ENCODE results near the gene ROPN1L.

The ROPN1L gene

DNA sequence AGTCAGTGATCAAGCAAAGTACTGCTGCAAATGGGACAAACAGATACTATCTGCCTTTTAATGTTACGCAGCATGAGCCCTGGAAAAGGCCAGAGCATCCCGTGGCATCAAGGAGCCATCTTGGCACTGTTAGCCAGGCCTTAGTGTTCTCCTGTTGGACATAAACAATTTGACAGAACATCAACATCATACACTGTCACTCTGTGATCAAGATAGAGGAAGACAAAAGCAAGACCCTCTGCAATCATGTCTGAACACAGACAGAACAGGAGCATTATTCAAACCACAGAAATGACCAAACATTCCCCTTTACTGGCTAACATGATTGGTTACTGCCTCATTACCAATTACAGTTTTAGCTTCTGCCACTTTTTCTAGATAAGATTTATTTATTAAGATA, 21.2 kb upstream of the ROPN1L start:
- TF ChIP-seq ZFX (IDR thresholded peaks at IDR 0.05): no peak
- TF ChIP-seq, protein P1, sequence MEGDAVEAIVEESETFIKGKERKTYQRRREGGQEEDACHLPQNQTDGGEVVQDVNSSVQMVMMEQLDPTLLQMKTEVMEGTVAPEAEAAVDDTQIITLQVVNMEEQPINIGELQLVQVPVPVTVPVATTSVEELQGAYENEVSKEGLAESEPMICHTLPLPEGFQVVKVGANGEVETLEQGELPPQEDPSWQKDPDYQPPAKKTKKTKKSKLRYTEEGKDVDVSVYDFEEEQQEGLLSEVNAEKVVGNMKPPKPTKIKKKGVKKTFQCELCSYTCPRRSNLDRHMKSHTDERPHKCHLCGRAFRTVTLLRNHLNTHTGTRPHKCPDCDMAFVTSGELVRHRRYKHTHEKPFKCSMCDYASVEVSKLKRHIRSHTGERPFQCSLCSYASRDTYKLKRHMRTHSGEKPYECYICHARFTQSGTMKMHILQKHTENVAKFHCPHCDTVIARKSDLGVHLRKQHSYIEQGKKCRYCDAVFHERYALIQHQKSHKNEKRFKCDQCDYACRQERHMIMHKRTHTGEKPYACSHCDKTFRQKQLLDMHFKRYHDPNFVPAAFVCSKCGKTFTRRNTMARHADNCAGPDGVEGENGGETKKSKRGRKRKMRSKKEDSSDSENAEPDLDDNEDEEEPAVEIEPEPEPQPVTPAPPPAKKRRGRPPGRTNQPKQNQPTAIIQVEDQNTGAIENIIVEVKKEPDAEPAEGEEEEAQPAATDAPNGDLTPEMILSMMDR (conservative IDR thresholded peaks at IDR 0.05): no peak
- H3K27ac ChIP-seq: no peak overlapping the region

DNA sequence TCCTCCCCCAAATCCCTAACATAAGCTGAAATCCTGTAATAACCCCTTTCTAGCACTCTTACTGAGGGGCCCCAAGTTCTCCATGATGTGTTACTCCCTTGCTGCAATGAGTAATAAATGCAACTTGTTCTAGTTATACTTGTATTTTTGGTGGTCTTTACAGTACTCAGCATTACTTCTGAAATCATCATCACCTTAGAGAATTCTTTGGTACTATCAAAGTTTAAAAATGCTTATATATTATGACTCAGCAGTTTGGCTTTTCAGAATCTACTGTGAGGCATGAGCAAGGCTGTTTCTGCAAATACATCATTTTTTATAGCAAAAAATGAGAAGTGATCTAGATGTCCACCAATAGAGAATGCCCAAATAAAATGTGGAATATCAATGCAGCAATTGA, 20.7 kb upstream of the ROPN1L start:
- no peak for TF ChIP-seq ZFX (IDR thresholded peaks at IDR 0.05)
- TF ChIP-seq, protein P1 (conservative IDR thresholded peaks at IDR 0.05): no peak
- no peak overlapping the region for H3K27ac ChIP-seq

DNA sequence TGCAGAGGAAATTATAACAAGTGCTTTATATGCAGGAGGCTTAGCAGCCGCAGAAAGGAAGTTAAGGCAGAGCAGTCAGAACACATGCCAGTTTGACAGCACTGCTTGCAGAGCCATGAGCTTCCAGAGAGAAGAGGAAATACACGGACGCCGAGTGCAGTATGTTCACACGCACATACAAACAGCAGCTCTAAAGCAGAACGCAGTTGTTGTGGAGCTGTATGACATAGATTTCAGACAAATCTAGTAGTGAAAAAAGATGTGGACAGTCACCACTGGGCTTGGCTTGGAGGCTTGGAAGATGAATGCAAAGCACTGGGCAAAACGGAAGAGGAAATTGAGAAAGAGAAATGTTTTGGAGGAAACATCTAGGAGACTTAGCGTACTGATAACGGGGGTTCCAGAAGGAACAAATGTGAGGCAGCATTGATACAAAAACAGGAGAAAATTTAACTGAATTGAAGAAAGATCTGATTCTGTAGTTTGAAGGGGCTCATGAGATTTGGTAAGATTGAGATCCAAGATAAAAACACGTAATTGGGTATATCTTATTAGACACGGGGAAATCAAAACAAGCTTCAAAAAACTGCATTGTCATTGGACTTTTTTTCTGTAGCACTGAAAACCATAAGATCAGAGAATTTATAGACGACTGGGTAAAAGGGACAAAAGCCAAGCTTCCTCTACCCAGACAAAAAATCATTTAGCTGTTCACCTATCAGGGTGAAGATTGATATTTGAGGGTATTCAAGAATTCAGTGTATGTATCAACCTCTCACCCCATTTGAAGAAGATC, 19.6 kb upstream of the ROPN1L start:
- TF ChIP-seq, protein P1 (conservative IDR thresholded peaks at IDR 0.05): no peak
- no peak for TF ChIP-seq ZFX (IDR thresholded peaks at IDR 0.05)
- no peak overlapping the region for H3K27ac ChIP-seq

DNA sequence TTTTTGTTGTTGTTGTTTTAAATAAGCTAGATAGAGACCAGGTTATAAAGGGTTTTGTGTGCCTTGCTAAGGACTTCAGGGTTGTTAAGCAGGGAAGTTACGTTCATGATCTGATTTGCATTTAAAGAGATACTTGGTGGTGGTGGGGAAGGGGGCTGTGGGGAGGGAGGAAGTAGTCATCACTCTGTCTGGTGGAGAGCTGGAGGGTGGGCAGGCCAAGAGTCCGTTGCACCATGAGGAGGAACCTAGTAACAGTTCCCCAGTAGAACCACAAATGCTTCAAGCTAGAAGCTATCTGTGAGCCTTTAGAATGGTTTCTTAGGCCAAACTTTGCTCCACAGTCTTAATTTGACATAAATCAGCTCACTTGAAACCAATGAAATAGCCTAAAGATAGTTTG, 18.7 kb upstream of the ROPN1L start:
- H3K27ac ChIP-seq: no peak overlapping the region
- TF ChIP-seq, protein P1 (conservative IDR thresholded peaks at IDR 0.05): no peak
- TF ChIP-seq ZFX (IDR thresholded peaks at IDR 0.05): no peak

DNA sequence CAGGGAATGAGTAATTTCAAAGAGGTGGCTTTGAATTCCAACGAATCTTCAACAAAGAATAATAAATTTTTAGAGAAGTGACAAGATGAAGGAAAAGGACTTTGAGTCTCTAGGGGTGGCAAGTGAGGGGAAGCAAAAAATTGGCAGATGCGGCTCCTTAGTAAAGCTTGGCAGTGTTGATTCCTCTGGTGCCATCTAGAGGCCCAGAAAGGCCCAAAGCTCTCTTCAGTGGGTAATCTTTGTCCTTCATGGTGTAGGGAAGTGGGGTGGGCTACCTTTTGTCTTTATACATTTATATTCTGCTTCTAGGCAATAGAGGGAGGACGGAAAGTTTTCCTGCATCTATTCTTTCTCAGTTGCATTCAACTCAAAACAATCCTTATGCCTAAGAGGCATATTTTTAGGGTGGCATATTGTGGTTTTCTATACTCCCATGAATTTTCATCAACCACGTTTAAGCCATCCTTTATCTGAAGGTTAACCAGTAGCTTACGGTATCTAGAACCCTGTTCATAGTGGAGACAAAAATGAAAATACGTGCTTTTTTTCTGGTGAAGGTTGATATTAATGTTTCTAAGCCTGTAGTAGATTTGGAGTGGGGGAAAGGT, 17.5 kb upstream of the ROPN1L start:
- no peak for TF ChIP-seq ZFX (IDR thresholded peaks at IDR 0.05)
- TF ChIP-seq, protein P1 (conservative IDR thresholded peaks at IDR 0.05): peak; percentile 77
- H3K27ac ChIP-seq: no peak overlapping the region

DNA sequence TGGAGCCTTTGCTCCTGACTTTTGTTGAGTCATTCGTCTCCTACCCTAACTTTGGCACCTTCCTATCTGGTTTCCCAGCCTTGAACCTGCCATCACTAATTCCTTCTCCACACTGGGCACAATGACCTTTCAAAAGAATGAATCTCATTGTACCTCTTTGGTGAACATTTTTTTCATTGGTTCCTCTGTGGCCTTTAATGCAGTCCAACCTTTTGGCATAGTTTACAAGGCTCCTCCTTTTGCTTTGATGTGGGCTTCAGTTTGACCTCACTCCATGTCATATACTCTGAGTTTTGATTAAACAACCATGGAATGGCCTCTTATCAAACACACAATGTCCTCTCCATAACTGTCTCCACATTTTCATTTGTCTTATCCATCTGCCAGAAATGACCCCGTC, 14.5 kb upstream of the ROPN1L start:
- TF ChIP-seq, protein P1 (conservative IDR thresholded peaks at IDR 0.05): no peak
- no peak for TF ChIP-seq ZFX (IDR thresholded peaks at IDR 0.05)
- no peak overlapping the region for H3K27ac ChIP-seq

DNA sequence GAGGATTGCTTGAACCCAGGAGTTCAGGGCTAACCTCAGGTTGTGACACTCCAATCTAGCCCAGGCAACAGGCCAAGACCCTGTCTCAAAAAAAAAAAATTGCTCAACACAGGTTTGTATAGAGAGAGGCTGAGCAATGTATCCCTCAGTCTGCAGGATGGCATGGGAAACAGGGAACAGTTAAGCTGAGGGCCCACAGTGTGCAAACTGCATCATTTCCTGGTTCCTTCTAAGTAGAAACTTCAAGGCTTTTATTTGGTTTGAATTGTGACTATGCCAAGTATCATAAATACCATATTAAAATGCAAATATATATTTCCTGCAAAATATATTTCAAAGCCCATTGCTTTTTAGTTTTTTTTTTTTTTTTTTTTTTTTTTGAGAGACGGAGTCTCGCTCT, 13.7 kb upstream of the ROPN1L start:
- H3K27ac ChIP-seq: peak overlapping the region; percentile 18; the same call in 1 of the 2 replicates
- TF ChIP-seq, protein P1 (conservative IDR thresholded peaks at IDR 0.05): no peak
- no peak for TF ChIP-seq ZFX (IDR thresholded peaks at IDR 0.05)
